Dermis microvascular lymphatic vessel endothelial cell (primary cell): ENCODE data around the gene ALDH16A1. TPM values are rescaled to one million over a fixed set of nuclear protein-coding genes. Genes with fewer than 3 reads are reported as not detected.
"Not testable (repeated sequence)": the region's sequence is repeated elsewhere in the genome, so short reads cannot be mapped to it uniquely, and the experiment has no call there.

ENCODE experiments used
- DNase-seq, 2 donors: peaks; one replicate each; pipeline versions ENCODE4 v3.0.0 to v3.0.0-alpha.2; 2010; ENCODE audit warnings: low read depth in 2 of 2
- total RNA-seq: library from RNA; depleted of rRNA; stranded (reverse); fragments of >200 nt; gene quantifications from 2 replicates; pipeline ENCODE4 v1.2.1, GENCODE V29; 2014

The ALDH16A1 gene
- total RNA-seq, 1 donor from 2014 or later: 41.3 TPM

DNA sequence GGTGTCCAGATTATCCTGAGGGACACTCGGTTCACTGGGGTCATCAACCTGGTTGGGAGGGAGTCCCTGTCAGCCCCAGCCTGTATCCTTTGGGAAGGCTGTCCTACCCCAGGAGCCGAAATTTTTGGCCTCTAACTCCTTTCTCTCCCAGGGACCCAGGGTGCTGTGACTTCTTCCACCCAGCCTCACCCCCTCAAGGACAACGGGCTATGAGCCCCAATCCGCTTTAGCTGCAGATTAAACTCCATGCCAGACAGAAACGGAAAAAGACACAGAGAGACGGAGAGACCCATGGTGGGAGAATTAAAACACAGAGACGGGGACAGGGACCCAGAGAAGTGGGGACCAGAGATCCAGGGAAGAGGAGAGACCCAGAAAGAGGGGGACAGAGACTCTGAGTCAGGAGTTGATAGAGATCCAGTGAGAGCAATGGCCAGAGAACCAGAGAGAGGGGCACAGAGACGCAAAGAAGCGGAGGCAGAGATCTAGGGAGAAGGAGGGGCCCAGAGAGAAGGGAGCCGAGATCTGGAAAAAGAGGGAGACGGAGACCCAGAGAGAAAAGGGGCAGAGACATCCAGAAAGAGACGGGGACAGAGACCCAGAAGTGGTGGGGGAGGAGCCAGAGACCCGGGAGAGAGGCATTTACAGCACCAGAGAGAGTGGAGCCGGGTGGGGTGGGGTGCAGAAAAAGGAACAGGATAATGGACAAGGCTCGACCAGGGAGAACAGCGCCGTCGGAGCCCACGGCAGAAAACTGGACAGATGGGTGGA, 12.4 kb upstream of the ALDH16A1 start:
- DNase-seq: no peak

DNA sequence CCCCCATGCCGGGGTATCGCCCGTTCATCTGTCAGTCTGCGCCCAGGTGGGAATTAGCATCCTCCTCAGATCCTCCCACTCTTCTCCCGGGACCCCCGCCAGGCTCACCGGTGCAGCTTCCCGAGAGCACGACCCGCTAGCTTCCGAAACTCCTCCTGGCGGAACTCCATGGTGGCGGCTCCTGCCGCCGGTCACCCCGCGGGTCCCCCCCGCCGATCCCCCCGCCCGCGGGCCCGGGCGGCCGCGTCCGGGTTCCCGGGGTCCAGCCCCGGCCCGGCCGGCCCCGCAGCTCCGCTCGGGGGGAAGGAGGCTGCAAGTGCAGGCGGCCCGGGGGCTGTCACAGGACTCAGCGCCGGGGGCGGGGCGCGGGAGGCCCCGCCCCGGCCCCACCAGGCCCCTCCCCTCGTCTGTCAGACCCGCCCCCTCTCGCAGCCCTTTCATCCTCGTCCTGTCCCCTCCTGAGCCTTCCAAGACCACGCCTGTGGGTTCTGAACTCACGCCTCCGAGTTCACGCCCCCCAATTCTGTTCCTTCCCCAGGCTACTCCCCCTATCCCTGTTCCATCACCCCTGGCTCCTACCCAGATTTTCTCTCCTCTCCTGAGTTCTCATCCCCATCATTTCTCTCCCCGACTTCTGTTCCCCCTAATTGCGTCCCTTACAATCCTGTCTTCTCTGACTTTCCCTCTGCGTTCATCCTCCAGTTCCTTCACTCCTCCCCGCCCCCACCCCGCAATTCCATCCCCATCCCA, 11.6 kb upstream of the ALDH16A1 start, which contains the start of gene SLC17A7:
SLC17A7 (minus strand) TSS at position 318 of the 750 bp plus-strand sequence; CDS start at position 170, 148 bp downstream.
- peak in 1 of 2 donors; percentile 18 for DNase-seq

DNA sequence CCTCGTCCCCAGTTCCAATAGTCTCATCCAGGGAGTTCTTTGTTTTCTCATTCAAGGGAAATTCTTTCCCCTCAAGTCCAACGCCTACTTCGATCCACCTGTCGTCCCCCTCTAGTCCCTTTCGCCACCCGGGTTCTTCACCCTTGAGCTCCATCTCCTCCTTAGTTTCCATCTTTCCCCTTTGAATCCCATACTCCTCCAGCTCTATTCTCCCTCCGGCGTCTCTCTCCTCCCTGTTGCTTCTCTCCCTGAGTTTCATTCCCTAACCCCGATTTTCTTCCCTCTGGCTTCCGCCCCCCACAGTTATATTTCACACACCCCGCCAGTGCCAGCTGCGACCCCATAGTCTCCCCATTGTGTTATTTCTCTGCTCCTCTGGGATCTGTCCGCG, 11.1 kb upstream of the ALDH16A1 start:
- no peak for DNase-seq

DNA sequence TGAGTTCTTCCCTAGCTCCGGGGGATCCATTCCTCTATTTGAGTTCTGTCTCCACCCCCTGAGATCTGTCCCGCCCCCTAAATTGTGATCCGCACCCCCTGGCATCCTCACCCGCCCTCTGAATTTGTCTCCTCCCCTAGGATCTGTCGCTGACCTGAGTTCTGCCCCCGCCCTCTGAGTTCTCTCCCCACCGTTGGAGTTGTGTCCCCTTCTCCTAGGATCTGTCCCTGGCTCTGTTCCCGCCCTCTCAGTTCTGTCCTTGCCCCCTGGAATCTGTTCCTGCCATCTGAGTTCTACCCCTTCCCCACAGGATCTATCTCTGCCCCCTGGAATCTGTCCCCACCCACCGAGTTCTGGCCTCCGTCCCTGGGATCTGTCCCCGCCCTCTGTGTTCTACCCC, 10.7 kb upstream of the ALDH16A1 start:
- no peak for DNase-seq

DNA sequence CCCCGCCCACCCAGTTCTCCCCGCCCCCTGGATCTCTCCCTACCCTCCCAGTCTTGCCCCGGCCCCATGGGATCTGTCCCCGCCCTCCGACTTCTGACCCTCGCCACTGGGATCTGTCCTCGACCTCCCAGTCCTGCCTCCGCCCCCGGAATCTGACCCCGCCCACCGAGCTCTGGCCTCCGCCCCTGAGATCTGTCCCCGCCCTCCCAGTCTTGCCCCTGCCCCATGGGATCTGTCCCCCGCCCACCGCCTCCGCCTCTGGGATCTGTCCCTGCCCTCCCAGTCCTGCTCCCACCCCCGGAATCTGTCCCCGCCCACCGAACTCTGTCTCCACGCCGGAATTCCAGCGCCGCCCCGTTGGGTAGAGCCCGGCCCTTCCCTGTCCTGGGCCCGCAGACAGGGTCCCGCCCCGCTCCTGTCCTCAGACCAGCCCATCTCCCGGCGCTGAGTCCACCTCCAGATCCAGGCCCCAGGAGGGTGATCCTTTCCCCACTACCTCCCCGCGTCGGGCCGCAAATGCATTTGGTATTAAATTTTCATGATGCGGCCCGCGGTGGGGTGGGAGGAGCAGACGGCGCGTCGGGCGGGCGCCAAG, 10.2 kb upstream of the ALDH16A1 start:
- DNase-seq: peak; percentile 76 to 89

DNA sequence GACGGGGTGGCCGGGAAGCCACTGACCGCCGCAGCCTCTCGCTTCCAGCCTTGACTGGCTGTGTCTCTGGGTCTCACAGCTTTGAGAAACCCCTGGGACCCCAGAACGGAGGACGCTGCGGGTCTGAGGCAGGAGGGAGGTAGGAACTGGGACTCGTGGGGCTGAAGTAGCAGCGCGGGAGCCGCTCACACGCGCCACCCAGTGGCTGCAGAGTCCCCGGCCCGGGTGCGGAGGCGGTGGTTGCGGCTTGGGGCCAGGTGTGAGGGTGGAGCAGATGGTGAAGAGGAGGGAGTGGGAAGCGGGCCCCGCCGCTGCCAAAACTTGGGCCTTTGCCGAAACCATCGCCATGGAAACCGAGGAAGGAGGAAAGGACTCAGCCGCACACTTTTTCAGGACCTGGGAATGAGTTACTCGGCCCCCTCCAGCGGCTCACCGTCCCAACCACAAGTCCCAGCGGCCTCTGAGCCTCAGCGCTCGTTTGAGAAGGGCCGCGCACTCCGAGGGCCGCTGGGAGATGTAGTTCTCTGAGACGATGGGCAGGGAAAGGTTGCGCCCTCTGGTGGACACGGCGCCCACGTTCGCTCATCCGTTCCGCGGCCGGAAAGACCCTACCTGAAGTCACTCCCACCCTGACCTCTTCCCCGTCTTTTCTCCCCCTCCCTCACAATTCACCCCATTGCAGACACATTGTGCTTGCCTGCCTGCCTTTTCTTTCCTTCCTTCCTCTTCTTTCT, 9.5 kb upstream of the ALDH16A1 start:
- DNase-seq: peak; percentile 83 to 94

DNA sequence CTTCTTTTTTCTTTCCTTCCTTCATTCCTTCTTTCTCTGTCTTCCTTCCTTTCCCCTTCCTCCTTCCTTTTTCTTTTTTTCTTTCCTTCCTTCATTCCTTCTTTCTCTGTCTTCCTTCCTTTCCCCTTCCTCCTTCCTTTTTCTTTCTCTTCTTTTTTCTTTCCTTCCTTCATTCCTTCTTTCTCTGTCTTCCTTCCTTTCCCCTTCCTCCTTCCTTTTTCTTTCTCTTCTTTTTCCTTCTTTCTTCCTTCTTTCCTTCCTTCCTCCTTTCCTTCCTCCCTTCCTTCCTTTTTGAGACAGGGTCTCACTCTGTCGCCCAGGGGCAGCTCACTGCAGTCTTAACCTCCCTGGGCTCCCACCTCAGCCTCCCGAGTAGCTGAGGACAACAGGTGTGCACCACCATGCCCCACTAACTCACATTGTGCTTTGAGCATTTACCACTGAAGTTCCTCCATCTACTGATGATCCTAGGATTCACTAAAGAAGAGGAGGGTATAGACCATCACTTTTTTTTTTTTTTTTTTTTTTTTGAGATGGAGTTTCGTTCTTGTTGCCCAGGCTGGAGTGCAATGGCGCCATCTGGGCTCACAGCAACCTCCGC, 8.8 kb upstream of the ALDH16A1 start:
- DNase-seq: not testable (repeated sequence)

DNA sequence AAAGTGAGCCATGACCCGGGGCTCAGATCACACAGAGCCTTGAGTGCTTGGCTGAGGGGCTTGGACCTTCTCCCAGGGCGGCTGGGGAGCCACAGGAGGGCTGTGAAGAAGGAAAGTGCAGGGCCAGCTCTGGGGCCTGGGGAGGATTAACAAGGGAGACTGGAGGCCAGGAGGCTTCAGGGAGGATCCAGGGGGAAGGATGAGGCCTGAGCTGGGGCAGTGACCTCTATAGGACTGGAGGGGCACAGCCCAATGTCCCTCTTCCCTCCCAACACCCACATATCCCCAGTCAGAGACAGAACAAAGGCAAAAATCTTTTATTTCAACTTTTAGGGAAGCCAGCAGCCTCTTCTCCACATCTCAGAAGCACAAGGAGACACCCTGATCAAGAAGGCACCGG, 7.0 kb upstream of the ALDH16A1 start:
- no peak for DNase-seq

DNA sequence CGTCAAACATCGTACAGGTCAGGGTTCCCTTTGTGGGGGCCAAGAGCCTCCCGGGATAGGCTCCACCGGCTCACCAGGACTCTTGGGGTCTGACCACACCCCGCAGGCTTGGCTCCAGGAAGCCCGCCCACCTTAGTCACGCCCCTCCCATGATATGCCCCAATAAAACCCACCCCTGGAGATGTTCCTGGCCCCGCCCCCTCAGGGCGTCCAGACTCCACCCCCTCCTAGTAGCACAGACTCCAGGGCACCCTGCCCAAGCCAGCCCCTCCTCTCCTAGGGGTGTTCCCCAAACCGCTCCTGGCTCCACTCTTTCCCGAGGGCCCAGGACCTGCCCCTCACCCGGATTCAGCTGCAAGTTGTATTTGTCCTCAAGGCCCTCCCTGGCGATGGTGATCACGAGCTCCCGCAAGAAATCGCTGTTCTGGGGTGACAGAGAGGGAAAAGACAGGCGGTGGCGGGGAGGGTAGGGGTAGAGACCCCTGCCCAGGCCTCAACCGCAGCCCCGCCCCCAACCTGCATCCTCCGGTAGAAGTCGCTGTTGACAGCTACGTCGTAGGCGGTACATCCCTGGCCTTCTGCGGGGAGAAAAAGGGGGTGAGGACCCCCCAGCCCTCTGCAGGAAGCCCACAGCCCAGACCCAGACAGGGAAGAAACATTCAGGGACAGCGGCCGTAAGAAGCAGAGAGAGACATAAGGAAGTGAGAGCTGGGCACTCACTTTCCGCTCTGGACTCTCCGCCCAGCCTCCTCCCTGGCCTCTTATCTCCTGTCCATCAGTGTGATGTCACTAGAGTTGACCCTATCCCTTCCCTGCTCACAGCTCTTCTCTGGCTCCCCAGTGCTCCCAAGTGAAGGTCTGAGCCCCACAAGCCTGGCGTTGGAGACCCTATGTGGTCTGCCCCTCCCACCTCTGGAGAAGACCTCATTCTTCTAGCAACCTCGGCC, 5.3 kb upstream of the ALDH16A1 start:
- peak in 1 of 2 donors; percentile 25 for DNase-seq

DNA sequence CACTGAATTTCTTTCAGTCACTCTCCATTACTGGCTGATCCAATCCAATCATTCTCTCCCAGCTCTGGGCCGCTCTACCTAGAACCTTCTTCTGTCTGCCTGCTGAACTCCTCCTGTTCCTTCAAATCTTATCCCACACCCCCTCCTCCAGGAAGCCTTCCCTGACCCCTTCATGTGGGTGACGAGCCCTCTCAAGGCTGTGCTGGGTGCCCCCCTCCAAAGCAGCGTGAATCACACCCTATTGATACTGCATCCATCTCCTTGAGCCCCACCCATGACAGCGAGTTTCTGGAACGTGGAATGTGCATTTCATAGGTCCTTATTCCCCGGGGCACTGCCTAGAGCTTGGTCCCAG, 4.6 kb upstream of the ALDH16A1 start:
- no peak for DNase-seq

DNA sequence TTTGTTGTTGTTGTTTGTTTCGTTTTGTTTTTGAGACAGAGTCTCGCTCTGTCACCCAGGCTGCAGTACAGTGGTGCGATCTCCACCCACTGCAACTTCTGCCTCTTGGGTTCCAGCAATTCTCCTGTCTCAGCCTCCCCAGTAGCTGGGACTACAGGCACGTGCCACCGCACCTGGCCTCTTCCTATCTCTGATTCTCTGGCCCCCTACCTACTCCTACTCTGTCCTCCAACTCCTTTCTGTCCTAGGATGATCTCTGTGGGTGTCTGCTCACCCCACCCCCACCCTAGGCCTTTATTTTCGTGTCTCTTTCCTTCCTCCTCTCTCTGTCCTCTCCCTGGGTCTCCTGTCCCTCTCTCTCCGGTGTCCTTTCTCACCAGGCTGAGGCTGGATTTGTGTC, 2.6 kb upstream of the ALDH16A1 start:
- no peak for DNase-seq

DNA sequence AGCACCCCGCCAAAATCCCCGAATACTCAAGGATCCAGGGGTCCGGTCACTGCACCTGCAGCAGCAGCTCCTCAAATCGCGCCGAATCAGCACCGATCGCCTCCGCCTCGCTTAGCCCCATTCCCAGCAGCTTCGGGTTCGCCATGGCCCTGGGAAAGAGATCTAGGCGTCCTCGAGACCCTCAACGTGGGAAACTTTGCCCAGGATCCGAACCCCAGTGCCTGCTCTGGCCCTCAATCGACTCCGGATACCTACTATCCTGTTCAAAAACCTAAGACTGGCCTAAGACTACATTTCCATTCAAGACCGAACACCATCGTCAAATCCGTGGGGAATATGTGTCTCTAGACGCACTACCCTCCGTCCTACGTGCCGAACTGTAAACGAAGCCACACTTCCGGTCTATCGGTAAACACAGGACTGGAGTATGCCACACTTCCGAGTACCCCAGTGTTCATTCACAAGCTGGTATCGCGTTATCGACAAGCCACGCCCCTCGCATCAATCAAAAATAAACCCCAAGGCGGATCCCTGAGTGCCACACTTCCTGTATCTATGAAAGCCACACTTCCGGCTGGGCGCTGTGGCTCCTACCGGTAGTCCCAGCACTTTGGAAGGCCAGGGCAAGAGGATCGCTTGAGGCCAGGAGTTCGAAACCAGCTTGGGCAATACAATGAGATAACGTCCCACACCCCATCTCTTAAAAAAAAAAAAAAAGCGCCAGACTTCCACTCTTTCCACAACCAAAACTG, 1.4 kb upstream of the ALDH16A1 start, which contains the start of gene PIH1D1:
PIH1D1 (minus strand) TSS at position 385 of the 752 bp plus-strand sequence; CDS start at position 145, 240 bp downstream.
- peak; percentile 99 to 100 for DNase-seq

DNA sequence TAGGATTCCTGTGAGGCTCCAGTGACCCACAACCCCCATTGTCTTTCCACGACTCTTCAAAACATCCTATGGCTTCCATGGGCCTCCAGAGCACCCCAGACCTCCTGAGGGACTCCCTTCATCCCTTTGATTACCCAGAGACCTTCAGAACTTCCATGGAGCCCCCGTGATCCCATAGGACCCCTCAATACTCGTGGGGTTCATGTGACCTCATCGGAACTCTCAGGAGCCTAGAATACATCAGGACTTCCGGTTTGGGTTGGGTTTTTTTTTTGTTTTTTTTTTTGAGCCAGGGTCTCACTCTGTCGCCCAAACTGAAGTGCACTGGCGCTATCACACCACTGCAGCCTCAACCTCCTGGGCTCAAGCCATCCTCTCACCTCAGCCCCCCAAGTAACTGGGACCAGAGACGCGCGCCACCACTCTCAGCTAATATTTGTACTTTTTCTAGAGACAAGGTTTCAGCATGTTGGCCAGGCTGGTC, 774 bp downstream of the ALDH16A1 start:
- DNase-seq: no peak

DNA sequence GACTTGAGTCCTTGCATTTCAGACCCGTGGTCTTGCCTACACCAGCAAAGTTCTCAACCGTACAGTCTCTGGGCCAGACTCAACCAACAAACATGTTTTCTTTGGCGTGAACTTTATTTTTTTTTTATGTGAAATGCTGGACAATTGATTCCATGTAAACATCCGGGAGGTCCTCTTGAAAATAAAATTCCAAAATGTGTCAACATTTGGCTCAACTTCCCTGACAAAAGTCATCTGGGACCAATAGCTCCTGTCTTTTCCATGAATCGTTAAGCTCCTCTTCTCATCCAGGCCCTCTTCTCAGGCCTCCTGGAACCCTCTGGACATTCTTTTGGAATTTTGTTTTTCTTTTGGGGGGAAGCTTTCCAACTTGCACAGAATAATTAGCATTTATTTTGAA, 2.7 kb downstream of the ALDH16A1 start:
- DNase-seq: no peak

DNA sequence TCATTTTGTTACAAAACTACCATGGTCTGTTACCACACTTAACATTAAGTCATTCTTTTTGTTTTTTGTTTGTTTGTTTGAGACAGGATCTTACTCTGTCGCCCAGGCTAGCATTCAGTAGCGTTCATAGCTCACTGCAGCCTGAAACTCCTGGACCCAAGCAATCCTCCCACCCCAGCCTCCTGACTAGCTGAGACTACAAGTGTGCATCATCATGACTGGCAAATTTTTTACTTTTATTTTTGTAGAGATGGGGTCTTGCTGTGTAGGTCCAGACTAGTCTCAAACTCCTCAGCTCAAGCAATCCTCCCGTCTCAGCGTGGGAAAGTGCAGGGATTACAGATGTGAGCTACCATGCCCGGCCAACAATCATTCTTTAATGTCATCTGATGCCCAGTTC, 3.3 kb downstream of the ALDH16A1 start:
- DNase-seq: no peak

DNA sequence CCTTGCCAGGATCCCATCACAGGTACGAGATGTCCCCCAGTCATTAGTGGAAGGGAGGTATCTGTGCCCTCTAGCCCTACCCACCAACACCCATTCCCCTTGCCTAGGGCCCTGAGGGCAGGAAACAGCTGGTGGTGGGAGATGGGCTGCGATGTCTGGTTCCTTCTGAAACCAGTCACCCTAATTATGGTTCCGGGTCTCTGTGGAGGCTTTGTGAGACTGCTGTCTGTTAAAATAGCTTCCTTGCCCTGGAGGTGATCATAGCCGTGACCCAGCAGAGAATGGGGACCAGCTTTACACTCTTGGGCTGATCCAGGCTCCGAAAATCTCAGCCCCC, 5.5 kb downstream of the ALDH16A1 start:
- DNase-seq: no peak

DNA sequence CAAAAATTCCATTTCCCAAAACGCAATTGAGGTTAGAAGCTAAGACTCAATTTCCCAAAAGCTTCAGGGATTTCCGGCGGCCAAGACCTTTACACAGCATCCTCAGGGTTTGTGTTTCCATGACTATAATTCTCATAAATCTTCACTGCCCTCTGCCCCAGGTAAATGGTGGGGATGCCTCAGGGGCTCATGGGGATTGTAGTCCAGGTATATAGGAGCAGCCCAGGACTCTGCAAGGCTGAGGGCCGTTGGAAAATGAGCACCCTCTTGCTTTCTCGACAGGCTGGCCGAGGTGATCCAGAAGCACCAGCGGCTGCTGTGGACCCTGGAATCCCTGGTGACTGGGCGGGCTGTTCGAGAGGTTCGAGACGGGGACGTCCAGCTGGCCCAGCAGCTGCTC, 6.4 kb downstream of the ALDH16A1 start:
- DNase-seq: no peak

DNA sequence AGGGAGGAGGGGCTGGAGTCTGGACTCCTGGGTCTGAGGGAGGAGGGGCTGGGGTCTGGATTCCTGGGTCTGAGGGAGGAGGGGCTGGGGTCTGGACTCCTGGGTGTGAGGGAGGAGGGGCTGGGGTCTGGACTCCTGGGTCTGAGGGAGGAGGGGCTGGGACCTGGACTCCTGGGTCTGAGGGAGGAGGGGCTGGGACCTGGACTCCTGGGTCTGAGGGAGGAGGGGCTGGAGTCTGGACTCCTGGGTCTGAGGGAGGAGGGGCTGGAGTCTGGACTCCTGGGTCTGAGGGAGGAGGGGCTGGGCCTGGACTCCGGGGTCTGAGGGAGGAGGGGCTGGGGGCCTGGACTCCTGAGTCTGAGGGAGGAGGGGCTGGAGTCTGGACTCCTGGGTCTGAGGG, 8.1 kb downstream of the ALDH16A1 start:
- not testable (repeated sequence) for DNase-seq

DNA sequence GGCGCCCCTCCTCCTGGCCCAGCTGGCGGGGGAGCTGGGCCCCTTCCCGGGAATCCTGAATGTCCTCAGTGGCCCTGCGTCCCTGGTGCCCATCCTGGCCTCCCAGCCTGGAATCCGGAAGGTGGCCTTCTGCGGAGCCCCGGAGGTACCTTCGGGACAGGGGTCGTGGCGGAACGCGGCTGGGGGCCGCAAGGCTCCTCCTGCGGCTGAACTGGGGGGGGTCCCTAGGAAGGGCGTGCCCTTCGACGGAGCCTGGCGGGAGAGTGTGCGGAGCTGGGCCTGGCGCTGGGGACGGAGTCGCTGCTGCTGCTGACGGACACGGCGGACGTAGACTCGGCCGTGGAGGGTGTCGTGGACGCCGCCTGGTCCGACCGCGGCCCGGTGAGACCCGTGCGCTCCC, 8.6 kb downstream of the ALDH16A1 start:
- DNase-seq: no peak
